Tibial nerve (tissue), 3 donors: ENCODE results near the gene BCDIN3D.

Experiments used
- POLR2A ChIP-seq, 2 donors: fragments of 450-650 bp; IDR thresholded peaks; one replicate each; pipeline ENCODE4 v1.6.1; 2017; ENCODE audit warnings: antibody characterized with exemption in 2 of 2, mild to moderate bottlenecking in 2 of 2, moderate library complexity in 2 of 2
- TF ChIP-seq, protein P1 (sequence below), 5 experiments: fragments of 200-600 bp in 3 of 5; fragments of 450-650 bp in 2 of 5; sonication (generic) in 3 of 5; IDR thresholded peaks; one replicate each; pipeline ENCODE4 v1.5.1; 2016 to 2019; ENCODE audit warnings: antibody characterized with exemption in 5 of 5, mild to moderate bottlenecking in 3 of 5, moderate library complexity in 2 of 5

DNA sequence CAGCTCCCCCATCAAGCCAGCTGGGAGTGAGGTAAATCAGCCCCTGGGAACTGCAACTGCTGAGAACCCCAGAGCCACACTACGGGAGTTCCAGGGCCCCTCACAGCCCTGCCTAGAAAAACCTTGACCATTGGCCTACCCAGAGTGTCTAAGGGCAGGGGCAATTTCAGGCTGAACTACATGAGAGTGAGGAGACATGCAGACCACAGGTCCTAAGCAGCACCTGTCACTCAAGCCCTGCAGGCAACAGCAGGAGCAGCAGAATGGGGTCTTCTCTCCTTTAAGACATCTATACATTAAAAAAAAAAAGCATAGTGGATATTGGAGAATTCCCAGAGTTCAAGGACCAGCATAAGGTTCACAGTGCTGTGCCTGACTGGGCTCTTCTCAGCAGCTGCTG, 19.6 kb downstream of the BCDIN3D start:
- no peak for TF ChIP-seq POLR2A (IDR thresholded peaks at IDR 0.05)
- TF ChIP-seq, protein P1, sequence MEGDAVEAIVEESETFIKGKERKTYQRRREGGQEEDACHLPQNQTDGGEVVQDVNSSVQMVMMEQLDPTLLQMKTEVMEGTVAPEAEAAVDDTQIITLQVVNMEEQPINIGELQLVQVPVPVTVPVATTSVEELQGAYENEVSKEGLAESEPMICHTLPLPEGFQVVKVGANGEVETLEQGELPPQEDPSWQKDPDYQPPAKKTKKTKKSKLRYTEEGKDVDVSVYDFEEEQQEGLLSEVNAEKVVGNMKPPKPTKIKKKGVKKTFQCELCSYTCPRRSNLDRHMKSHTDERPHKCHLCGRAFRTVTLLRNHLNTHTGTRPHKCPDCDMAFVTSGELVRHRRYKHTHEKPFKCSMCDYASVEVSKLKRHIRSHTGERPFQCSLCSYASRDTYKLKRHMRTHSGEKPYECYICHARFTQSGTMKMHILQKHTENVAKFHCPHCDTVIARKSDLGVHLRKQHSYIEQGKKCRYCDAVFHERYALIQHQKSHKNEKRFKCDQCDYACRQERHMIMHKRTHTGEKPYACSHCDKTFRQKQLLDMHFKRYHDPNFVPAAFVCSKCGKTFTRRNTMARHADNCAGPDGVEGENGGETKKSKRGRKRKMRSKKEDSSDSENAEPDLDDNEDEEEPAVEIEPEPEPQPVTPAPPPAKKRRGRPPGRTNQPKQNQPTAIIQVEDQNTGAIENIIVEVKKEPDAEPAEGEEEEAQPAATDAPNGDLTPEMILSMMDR (IDR thresholded peaks at IDR 0.05): no peak
